Liver (tissue), 2 donors: ENCODE data around the gene ZNF615.

Experiments
- CTCF ChIP-seq: fragments of 150-350 bp; IDR thresholded peaks from 2 replicates; pipeline ENCODE4 v1.5.1; 2017; ENCODE audit warnings: improper control_type of control experiment, low read depth, low read length; ENCODE audit not compliant: missing input control
- REST ChIP-seq: IDR thresholded peaks from 2 replicates; pipeline ENCODE4 v1.6.1; 2016; ENCODE audit warnings: antibody characterized with exemption, mild to moderate bottlenecking
- donor health status: healthy.

DNA sequence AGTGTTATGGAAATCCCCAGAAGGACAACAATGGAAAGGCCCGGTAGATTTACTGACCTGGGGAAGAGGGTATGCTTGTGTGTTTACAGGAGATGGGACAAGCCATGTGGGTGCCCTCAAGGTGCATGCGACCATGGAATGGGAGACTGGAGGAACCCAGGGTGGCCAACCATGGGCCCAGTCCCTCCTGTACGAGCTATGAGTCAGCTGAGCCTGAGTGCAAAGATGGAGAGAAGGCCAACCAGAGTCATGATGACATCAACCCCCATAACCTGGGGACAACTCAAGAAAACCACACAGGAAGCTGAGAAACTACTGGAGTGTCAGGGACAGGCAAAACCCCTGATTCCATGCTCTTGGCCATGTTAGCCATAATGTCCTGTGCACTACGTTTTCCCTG lies 29.1 kb downstream of the ZNF615 start:
- TF ChIP-seq CTCF (no peak), REST (no peak)
